GM18526 (cell line): ENCODE measurements around the gene GSK3B.

ENCODE experiments used
- POLR2A ChIP-seq: IDR thresholded peaks from 3 replicates; pipeline ENCODE4 v1.6.1; 2011; ENCODE audit not compliant: insufficient read length; ENCODE audit errors: extremely low read depth

GSK3B gene

GRCh38 chr3:120040813-120041377, 53.4 kb downstream of the GSK3B start:
- TF ChIP-seq POLR2A = no peak

- TF ChIP-seq POLR2A = no peak
Observed at GRCh38 chr3:120039642-120040610, 54.3 kb downstream of the GSK3B start.

- TF ChIP-seq POLR2A = no peak
Observed at GRCh38 chr3:120033596-120033995, 60.7 kb downstream of the GSK3B start.

- no peak for TF ChIP-seq POLR2A
Observed at GRCh38 chr3:120031561-120031960, 62.7 kb downstream of the GSK3B start.

- no peak for TF ChIP-seq POLR2A
Observed at GRCh38 chr3:120029749-120030148, 64.5 kb downstream of the GSK3B start.

- no peak for TF ChIP-seq POLR2A
Observed at GRCh38 chr3:120028271-120029047, 65.8 kb downstream of the GSK3B start.

GRCh38 chr3:120027226-120027625, 67.0 kb downstream of the GSK3B start:
- TF ChIP-seq POLR2A = no peak

- TF ChIP-seq POLR2A = no peak
Observed at GRCh38 chr3:120025520-120025919, 68.7 kb downstream of the GSK3B start.

- TF ChIP-seq POLR2A = no peak
Observed at GRCh38 chr3:120024103-120024502, 70.1 kb downstream of the GSK3B start.

- TF ChIP-seq POLR2A = no peak
Observed at GRCh38 chr3:120022729-120023128, 71.5 kb downstream of the GSK3B start.

- TF ChIP-seq POLR2A = no peak
Observed at GRCh38 chr3:120021523-120021922, 72.7 kb downstream of the GSK3B start.

GRCh38 chr3:120018299-120018698, 75.9 kb downstream of the GSK3B start:
- TF ChIP-seq POLR2A = no peak

- TF ChIP-seq POLR2A = no peak
Observed at GRCh38 chr3:120017692-120018091, 76.6 kb downstream of the GSK3B start.

GRCh38 chr3:120013481-120013880, 80.8 kb downstream of the GSK3B start:
- TF ChIP-seq POLR2A = no peak

- no peak for TF ChIP-seq POLR2A
Observed at GRCh38 chr3:119998166-119998565, 96.1 kb downstream of the GSK3B start.

- no peak for TF ChIP-seq POLR2A
Observed at GRCh38 chr3:119990888-119991287, 103.4 kb downstream of the GSK3B start.
